ES-I3 (cell line): ENCODE data around the gene DLK2.
"Not testable (repeated sequence)": the region's sequence is repeated elsewhere in the genome, so short reads cannot be mapped to it uniquely, and the experiment has no call there.

Experiments
- H3K36me3 ChIP-seq: 2 replicates; pipeline ENCODE4 v1.6.1; 2013; ENCODE audit warnings: mild to moderate bottlenecking, low read length, control low read depth, moderate library complexity; ENCODE audit not compliant: insufficient read depth
- H3K4me1 ChIP-seq: 2 replicates; pipeline ENCODE4 v1.6.1; 2013; ENCODE audit warnings: mild to moderate bottlenecking, control low read depth, low read length; ENCODE audit not compliant: insufficient read depth
- H3K9ac ChIP-seq: 2 replicates; pipeline ENCODE4 v1.6.1; 2013; ENCODE audit warnings: low read depth, mild to moderate bottlenecking, low read length, moderate library complexity
- H3K9me3 ChIP-seq: 2 replicates; pipeline ENCODE4 v1.6.1; 2013; ENCODE audit warnings: mild to moderate bottlenecking, low read length, moderate library complexity; ENCODE audit not compliant: control insufficient read depth, insufficient read depth

The DLK2 gene, protein sequence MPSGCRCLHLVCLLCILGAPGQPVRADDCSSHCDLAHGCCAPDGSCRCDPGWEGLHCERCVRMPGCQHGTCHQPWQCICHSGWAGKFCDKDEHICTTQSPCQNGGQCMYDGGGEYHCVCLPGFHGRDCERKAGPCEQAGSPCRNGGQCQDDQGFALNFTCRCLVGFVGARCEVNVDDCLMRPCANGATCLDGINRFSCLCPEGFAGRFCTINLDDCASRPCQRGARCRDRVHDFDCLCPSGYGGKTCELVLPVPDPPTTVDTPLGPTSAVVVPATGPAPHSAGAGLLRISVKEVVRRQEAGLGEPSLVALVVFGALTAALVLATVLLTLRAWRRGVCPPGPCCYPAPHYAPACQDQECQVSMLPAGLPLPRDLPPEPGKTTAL

DNA sequence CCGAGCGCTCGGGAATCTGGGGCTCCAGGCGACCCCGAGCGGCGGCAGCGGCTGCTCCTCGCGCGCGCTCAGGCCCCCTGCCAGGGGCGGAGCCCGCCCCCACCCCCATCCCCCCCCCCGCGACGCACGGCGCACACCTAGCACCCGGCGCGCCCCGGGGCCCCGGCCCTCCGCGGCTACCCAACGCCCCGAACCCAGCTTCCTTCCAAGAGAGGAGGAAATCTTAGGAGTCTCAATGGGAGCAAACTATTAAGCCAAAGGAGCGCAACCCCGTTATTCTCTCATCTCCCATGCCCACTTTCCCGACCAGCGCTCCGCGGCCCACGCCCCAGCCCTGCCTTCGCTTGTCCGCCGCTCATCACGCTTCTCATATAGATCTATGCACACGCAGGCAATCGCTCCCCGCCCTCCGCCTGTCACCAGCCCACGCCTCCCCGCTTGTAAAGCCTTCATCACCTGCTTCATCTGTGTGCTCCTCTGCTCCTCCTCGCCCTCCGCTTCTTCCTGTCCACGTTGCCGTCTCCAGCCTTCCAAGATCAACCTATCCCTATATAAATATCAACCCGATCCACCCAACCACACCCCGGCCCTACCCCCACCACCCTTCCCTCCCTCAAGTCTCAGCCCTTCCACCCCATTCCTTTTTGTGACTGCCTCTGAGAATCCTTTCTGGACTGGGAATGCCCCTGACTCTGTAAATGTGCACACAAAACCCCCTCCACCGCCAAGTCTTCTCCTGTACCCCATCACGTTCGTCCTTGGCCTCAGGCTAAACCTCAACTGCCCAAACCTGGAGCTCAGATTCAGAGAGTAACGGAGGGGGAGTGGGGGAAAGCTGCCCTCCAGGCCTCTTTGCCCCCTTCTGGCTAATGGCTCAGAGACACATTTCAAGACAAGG lies at the start of gene DLK2:
DLK2 (minus strand) TSS at position 18 of the 898 bp plus-strand sequence. CDS start 723 bp downstream, outside the sequence.
- no peaks in the 10 kb centered on the region for H3K9me3 ChIP-seq
- H3K9ac ChIP-seq: peak within 1 kb of the TSS; percentile 52
- no peaks in the 10 kb centered on the region for H3K4me1 ChIP-seq
- no peaks in the 10 kb centered on the region; the same call in 1 of the 2 replicates for H3K36me3 ChIP-seq

DNA sequence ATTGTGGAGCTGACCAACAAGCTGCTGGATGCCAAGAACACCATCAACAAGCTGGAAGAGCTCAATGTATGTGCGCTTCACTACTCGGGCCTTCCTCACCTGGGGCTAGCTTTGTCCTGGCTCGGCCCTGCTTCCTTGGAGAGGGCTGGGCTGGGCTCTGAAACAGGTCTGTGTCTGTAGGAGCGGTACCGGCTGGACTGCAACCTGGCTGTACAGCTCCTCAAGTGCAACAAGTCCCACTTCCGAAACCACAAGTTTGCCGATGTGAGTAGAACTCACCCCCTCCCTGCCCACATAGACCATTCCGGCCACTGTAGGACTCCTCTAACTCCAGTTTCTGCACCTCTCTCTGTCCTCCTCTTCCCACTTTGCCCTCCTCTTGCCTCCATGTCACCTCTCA lies 48.1 kb upstream of the DLK2 start:
- H3K9me3 ChIP-seq: no peaks in the 10 kb centered on the region
- H3K9ac ChIP-seq: no peak overlapping the region
- H3K4me1 ChIP-seq: no peaks in the 10 kb centered on the region
- peaks cover 26% of the 10 kb centered on the region for H3K36me3 ChIP-seq

DNA sequence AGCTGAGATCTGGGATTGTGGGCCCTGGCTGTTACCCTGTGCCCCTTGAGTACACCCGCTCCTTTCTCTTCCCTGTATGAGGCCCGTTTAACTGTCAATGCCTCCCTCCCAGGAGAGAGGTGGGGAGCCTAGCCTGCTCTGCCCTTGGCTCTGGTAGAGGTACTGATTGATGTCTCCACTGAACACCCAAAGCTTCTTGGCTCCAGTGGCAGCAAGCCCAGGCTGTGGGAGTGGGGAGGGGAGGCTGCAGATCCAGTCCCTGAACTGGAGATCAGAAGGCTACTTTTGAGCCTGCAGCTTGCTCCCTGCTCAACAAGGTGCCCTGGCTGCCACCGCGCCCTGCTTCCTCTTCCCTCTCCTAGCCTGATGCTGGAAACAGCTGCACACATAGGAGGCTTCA lies 47.3 kb upstream of the DLK2 start:
- Histone ChIP-seq H3K9ac (no peak overlapping the region), H3K36me3 (peaks cover 28% of the 10 kb centered on the region), H3K9me3 (no peaks in the 10 kb centered on the region), H3K4me1 (no peaks in the 10 kb centered on the region)

DNA sequence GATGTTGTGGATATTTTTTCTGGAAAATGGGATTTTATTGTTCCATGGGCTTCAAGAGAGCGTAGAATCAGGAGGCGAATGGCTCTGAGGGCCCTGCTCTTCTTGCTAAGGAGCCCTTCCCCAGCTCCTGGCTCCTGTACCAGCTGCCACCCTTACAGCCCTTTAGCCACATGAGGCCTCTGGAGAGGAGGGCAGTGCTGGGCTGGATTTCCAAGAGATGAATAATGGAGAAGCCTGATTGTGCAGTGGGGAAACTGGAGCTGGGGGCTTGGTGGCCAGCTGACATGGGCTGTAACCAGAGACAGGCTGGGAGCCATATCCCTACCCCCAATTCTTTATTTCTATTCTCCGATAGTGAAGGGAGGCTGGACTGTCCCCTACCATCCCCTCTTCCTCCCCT lies 45.6 kb upstream of the DLK2 start:
- H3K9ac ChIP-seq: no peak overlapping the region
- H3K9me3 ChIP-seq: no peaks in the 10 kb centered on the region
- peaks cover 11% of the 10 kb centered on the region for H3K4me1 ChIP-seq
- peaks cover 28% of the 10 kb centered on the region for H3K36me3 ChIP-seq

DNA sequence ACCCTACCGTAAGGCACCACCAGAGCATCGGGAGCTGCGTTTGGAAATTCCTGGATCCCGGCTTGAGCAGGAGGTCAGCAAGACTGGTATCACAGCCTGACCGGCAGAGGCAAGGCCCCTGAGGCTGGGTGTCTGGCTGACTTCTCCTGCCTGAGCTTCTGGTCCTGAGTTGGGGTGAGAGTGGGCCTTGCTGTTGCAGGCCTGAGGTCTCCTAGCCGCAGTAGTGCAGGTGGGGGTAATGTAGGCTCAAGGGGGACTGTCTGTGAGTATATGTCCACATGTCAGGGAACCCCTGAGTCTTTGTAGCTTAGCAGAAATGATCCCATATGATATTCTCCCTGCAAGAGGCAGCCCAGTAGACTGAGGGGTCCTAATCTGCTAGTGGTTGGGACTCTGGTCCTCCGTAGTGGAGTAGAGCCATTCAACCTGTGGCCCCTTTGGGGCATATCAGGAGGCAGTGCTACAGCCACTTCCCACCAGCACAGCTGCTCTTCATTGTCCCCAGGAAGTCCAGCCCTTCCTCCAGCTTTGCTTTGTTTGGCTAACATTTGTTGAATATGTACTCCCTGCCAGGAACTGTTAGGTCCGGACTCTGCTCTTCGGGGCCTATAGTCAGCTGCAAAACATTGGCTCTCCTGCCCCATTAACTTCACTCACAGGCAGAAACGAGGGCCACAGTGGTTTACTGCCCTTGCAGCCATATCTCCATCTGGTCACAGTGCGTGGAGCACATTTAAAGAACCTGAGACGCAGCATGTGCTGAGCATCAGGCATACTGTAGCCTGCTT lies 43.9 kb upstream of the DLK2 start:
- Histone ChIP-seq H3K9me3 (no peaks in the 10 kb centered on the region), H3K9ac (no peak overlapping the region), H3K36me3 (peaks cover 28% of the 10 kb centered on the region), H3K4me1 (peaks cover 22% of the 10 kb centered on the region)

DNA sequence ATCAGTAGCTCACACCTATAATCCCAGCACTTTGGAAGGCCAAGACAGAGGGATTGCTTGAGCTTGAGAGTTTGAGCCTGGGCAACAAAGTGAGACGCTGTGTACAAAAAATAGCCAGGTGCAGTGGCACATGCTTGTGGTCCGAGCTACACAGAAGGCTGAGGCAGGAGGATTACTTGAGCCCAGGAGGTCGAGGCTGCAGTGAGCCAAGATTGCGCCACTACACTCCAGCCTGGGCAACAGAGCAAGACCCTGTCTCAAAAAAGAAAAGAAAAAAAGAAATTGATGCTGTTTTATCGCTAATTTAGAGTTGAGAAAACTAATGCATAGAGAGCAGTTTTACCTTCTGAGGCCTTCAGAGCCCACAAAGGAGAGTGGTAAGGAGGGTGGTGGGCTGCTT lies 42.9 kb upstream of the DLK2 start:
- Histone ChIP-seq H3K4me1 (peaks cover 24% of the 10 kb centered on the region), H3K36me3 (peaks cover 28% of the 10 kb centered on the region)
- not testable (repeated sequence) for H3K9me3 ChIP-seq, H3K9ac ChIP-seq

DNA sequence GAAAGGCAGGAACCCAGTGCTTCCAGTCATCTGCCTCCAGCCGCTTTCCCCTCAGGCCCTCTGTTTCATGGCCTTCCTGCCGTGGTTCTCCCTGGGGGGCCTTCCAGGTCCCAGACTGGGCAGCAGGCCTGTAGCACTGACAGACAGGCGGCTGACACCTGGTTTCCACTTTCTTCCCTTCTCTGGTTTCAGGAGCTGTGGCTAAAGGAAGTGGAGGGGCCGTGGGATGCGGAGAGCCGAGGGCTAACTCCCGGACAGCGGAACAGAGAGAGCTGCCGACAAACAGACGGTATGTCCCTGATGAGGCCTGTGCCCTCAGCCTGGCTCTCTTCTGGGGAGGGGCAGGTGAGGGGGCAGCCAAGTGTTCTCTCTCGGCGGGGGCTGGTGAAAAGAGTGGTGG lies 42.3 kb upstream of the DLK2 start:
- H3K4me1 ChIP-seq: peaks cover 30% of the 10 kb centered on the region
- peaks cover 23% of the 10 kb centered on the region for H3K36me3 ChIP-seq
- no peaks in the 10 kb centered on the region for H3K9me3 ChIP-seq
- H3K9ac ChIP-seq: no peak overlapping the region

DNA sequence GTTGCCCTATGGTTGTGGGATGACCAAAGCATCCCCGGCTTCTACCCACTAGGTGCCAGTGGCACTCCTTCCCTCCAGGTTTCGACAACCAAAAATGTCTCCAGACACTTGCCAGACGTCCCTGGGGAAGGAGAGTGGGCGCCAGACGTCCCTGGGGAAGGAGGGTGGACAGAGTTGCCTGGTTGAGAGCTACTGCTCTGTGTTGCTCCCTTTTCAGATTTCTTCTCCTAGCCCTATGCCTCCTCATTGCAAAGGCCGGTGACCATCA lies 41.7 kb upstream of the DLK2 start:
- peaks cover 19% of the 10 kb centered on the region for H3K36me3 ChIP-seq
- peaks cover 32% of the 10 kb centered on the region for H3K4me1 ChIP-seq
- H3K9ac ChIP-seq: no peak overlapping the region
- H3K9me3 ChIP-seq: no peaks in the 10 kb centered on the region

DNA sequence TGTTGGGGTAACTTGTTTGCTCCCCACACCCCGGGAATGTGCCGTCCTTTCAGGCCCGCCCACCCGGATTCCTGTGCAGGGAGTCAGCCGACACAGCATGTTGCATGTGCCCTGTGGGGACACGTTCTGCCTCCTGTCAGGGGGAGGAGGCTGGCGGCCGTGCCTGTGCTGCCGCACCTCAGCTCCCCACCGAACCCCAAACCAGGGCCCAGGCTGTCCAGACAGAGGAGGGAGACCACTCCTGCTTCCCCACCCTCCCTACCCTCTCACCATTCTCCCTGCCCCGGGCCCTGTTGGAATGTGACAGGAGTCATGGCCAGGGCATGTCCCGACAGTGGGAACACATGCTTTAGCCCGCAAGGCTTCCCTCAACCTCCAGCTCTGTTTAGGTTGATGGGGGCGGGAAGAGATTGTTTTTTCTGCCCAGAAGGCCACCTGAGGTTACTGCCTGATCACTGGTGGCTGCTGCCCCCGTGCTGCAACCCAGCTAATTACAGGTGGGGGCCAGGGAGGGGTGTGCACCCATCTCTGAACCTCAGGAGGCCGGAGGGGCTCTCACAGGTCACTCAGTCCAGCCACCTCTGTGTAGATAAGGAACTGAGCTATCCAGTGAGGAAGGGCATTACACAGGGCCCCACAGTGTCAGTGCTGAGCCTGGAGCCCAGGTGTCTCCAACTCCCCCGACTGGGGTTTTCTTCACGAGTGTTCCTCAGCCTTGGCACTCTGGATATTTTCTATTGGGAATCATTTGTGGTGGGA lies 41.2 kb upstream of the DLK2 start:
- peaks cover 18% of the 10 kb centered on the region for H3K36me3 ChIP-seq
- no peak overlapping the region for H3K9ac ChIP-seq
- H3K9me3 ChIP-seq: no peaks in the 10 kb centered on the region
- peaks cover 32% of the 10 kb centered on the region for H3K4me1 ChIP-seq

DNA sequence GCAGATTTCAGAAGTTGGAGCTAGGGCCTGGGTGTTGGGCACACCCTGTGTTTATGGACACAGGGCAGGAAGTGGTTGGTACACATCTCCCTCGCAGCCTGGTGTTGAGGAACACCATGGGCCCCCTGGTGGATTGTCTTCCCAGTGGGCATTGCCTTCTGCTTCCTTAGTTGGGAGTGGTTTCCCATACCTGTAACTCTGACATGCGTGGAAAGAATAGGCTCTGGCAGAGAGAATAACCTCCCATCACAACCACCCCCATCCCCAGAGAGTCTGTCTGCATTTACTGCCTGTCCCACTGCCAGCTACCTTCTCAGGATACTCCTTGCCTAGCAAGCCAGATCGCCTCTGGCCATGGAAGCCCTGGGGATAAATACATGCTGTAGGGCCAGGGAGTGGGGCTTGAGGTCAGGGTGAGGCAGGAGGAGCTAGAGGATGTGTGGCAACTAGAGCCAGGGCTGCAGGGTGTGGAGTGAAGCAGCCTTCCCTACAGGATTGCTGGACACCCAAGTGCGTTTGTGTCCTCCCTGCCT lies 40.1 kb upstream of the DLK2 start:
- Histone ChIP-seq H3K9me3 (no peaks in the 10 kb centered on the region), H3K9ac (no peak overlapping the region), H3K36me3 (peaks cover 18% of the 10 kb centered on the region), H3K4me1 (peaks cover 32% of the 10 kb centered on the region)

DNA sequence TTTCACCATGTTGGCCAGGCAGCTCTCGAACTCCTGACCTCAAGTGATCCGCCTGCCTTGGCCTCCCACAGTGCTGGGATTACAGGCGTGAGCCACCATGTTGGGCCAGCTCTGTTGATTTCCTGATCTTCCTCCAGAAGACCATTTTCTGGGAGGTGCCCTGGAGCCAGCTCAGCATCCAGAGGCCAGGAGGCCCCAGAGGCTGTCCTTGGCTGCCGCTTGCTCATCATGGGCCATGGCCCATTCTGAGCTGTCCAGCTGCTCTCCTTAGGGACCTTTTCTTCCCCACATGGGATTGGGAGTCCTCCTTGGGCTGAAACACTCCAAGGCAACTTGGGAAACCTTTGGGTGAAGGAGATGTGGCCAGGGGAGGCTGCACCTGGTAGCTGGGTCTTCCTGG lies 39.4 kb upstream of the DLK2 start:
- Histone ChIP-seq H3K9me3 (no peaks in the 10 kb centered on the region), H3K4me1 (peaks cover 32% of the 10 kb centered on the region), H3K9ac (no peak overlapping the region), H3K36me3 (peaks cover 13% of the 10 kb centered on the region; the same call in 1 of the 2 replicates)

DNA sequence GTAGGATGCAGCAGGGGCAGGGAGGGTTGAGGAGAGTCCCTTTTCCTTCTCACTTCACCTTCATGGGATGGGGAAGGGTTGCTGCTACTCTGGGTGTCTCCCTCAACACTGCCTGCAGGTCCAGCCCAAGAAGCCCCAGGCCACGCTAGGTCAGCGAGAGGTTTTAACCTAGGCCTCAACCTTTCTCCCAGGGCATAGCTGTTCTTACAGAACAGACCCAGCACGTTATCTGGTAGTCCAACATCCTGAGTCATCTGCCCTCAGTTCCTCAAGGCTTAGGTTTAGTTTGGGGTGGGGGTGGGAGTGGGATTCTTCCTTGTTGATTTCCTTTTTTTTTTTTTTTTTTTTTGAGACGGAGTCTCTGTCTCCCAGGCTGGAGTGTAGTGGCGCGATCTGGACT lies 39.0 kb upstream of the DLK2 start:
- peaks cover 32% of the 10 kb centered on the region for H3K4me1 ChIP-seq
- H3K9me3 ChIP-seq: no peaks in the 10 kb centered on the region
- H3K9ac ChIP-seq: no peak overlapping the region
- H3K36me3 ChIP-seq: peaks cover 10% of the 10 kb centered on the region; the same call in 1 of the 2 replicates

DNA sequence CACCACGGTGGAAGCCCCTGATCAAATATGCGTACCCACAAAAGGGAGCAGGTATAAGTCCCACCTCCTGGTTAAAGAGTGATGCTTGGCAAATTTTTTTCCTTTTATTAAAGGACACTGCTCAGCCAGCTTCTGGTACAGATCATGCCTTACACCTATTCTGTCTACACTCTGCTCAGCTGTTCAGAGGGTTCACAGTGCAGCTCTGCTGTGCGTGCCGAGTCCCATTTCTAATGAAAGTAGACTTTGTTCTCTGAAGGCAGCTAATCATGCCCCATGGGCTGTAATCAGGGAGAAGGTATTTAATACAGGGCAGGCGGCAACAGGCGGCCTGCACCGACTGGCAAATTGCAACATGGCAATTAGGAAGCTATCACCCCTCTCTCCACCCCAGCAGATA lies 38.5 kb upstream of the DLK2 start:
- Histone ChIP-seq H3K9ac (no peak overlapping the region), H3K9me3 (no peaks in the 10 kb centered on the region), H3K36me3 (peaks cover 6% of the 10 kb centered on the region; the same call in 1 of the 2 replicates), H3K4me1 (peaks cover 32% of the 10 kb centered on the region)
